Activated CD8-positive, alpha-beta T cell treated with anti-CD3 and anti-CD28 coated beads for 36 hours (primary cell): ENCODE measurements around the gene BMPR2. TPM values are rescaled to one million over a fixed set of nuclear protein-coding genes. Genes with fewer than 3 reads are reported as not detected.
"Not testable (repeated sequence)": the region's sequence is repeated elsewhere in the genome, so short reads cannot be mapped to it uniquely, and the experiment has no call there.

ENCODE experiments used
- ATAC-seq: fragments of 200-7000 bp; cut with Tn5 transposase; one replicate; pipeline ENCODE4 v1.10.0; 2021; ENCODE audit warnings: mild to moderate bottlenecking, moderate library complexity
- CTCF ChIA-PET: fragments of 350-600 bp; sonication (Branson Sonifier 250); formaldehyde crosslinking; loops from one replicate; lab custom pipeline; 2021; ENCODE audit warnings: antibody characterized with exemption; lab: Charles Lee
- POLR2A ChIA-PET: fragments of 350-600 bp; sonication (Branson Sonifier 250); formaldehyde crosslinking; loops from one replicate; lab custom pipeline; 2021; ENCODE audit warnings: antibody characterized with exemption; lab: Charles Lee
- DNase-seq: peaks from one replicate; pipeline ENCODE4 v3.0.0-alpha.2; 2020
- H3K27ac Mint-ChIP-seq: one replicate; pipeline ENCODE4 v1.8.0; 2021; ENCODE audit warnings: mild to moderate bottlenecking, mixed read lengths
- H3K27me3 Mint-ChIP-seq: one replicate; pipeline ENCODE4 v1.8.0; 2021; ENCODE audit warnings: mixed read lengths
- H3K36me3 Mint-ChIP-seq: one replicate; pipeline ENCODE4 v1.8.0; 2021; ENCODE audit warnings: low read depth, mixed read lengths
- H3K4me1 Mint-ChIP-seq: one replicate; pipeline ENCODE4 v1.8.0; 2021; ENCODE audit warnings: low read depth, mixed read lengths
- H3K4me3 Mint-ChIP-seq: one replicate; pipeline ENCODE4 v1.8.0; 2021; ENCODE audit warnings: mild to moderate bottlenecking, moderate library complexity, mixed read lengths
- H3K9me3 Mint-ChIP-seq: one replicate; pipeline ENCODE4 v1.8.0; 2021; ENCODE audit warnings: mixed read lengths
- CTCF ChIP-seq: fragments of 200-600 bp; IDR thresholded peaks from one replicate; pipeline ENCODE4 v1.8.0; 2022; ENCODE audit warnings: antibody characterized with exemption, mild to moderate bottlenecking
- intact Hi-C: fragments of 100-400 bp; cut with micrococcal nuclease; formaldehyde crosslinking; loops from one replicate; pipeline ENCODE4 v1.10.0; 2022
- total RNA-seq, 2 experiments: library from RNA; stranded (reverse); gene quantifications; one replicate each; pipeline ENCODE4 v1.2.3, GENCODE V29; 2021

The BMPR2 gene
- total RNA-seq, 2 experiments from 2014 or later = 7.1 to 7.7 TPM

GRCh38 chr2:202521470-202521869 lies 145.3 kb downstream of the BMPR2 start:
- Mint-ChIP-seq H3K36me3 (peaks cover 4% of the 10 kb centered on the region), H3K27me3 (no peaks in the 10 kb centered on the region), H3K27ac (no peak overlapping the region), H3K4me1 (no peaks in the 10 kb centered on the region), H3K4me3 (no peak overlapping the region), H3K9me3 (no peaks in the 10 kb centered on the region)
- ATAC-seq = no peak
- DNase-seq = no peak
- CTCF ChIA-PET = no interaction called here
- intact Hi-C loops = no loop called here
- POLR2A ChIA-PET = no interaction called here
- no peak for TF ChIP-seq CTCF

- no peaks in the 10 kb centered on the region for H3K27me3 Mint-ChIP-seq
- ATAC-seq = no peak
- H3K4me3 Mint-ChIP-seq = no peak overlapping the region
- intact Hi-C loops = no loop called here
- TF ChIP-seq CTCF = no peak
- CTCF ChIA-PET = no interaction called here
- H3K27ac Mint-ChIP-seq = no peak overlapping the region
- H3K4me1 Mint-ChIP-seq = peaks cover 12% of the 10 kb centered on the region
- DNase-seq = no peak
- H3K9me3 Mint-ChIP-seq = no peaks in the 10 kb centered on the region
- H3K36me3 Mint-ChIP-seq = no peaks in the 10 kb centered on the region
- POLR2A ChIA-PET = no interaction called here
Observed at GRCh38 chr2:202529389-202529788, 153.3 kb downstream of the BMPR2 start.

- H3K36me3 Mint-ChIP-seq = no peaks in the 10 kb centered on the region
- H3K4me1 Mint-ChIP-seq = peaks cover 12% of the 10 kb centered on the region
- no peak overlapping the region for H3K27ac Mint-ChIP-seq
- peak; percentile 24 for ATAC-seq
- H3K27me3 Mint-ChIP-seq = no peaks in the 10 kb centered on the region
- no peak overlapping the region for H3K4me3 Mint-ChIP-seq
- CTCF ChIA-PET = interaction anchor here (0.6 kb wide), 1 partner anchor 804 kb away, joined by 3 read pairs; no protein-coding TSS in a partner anchor
- DNase-seq = no peak
- no peaks in the 10 kb centered on the region for H3K9me3 Mint-ChIP-seq
- intact Hi-C loops = no loop called here
- TF ChIP-seq CTCF = no peak
- POLR2A ChIA-PET = interaction anchor here (0.5 to 0.7 kb wide), 2 partner anchors 150 to 857 kb away, joined by 3 read pairs; no protein-coding TSS in a partner anchor
Observed at GRCh38 chr2:202530038-202530437, 153.9 kb downstream of the BMPR2 start.

- H3K27ac Mint-ChIP-seq, H3K36me3 Mint-ChIP-seq, POLR2A ChIA-PET, CTCF ChIA-PET, ATAC-seq, H3K27me3 Mint-ChIP-seq, H3K4me3 Mint-ChIP-seq, DNase-seq, intact Hi-C loops, H3K4me1 Mint-ChIP-seq, H3K9me3 Mint-ChIP-seq: not testable (repeated sequence)
Observed at GRCh38 chr2:202535290-202535689, 159.2 kb downstream of the BMPR2 start.

- no peak overlapping the region for H3K4me3 Mint-ChIP-seq
- peaks cover 2% of the 10 kb centered on the region for H3K36me3 Mint-ChIP-seq
- no peaks in the 10 kb centered on the region for H3K27me3 Mint-ChIP-seq
- H3K4me1 Mint-ChIP-seq = peaks cover 9% of the 10 kb centered on the region
- POLR2A ChIA-PET = no interaction called here
- TF ChIP-seq CTCF = no peak
- no peaks in the 10 kb centered on the region for H3K9me3 Mint-ChIP-seq
- intact Hi-C loops = no loop called here
- no peak overlapping the region for H3K27ac Mint-ChIP-seq
- ATAC-seq = no peak
- no peak for DNase-seq
- CTCF ChIA-PET = no interaction called here
Observed at GRCh38 chr2:202541137-202541536, 165.0 kb downstream of the BMPR2 start.
